Measurements from ENCODE around the gene CACNA2D3.

The CACNA2D3 gene

DNA sequence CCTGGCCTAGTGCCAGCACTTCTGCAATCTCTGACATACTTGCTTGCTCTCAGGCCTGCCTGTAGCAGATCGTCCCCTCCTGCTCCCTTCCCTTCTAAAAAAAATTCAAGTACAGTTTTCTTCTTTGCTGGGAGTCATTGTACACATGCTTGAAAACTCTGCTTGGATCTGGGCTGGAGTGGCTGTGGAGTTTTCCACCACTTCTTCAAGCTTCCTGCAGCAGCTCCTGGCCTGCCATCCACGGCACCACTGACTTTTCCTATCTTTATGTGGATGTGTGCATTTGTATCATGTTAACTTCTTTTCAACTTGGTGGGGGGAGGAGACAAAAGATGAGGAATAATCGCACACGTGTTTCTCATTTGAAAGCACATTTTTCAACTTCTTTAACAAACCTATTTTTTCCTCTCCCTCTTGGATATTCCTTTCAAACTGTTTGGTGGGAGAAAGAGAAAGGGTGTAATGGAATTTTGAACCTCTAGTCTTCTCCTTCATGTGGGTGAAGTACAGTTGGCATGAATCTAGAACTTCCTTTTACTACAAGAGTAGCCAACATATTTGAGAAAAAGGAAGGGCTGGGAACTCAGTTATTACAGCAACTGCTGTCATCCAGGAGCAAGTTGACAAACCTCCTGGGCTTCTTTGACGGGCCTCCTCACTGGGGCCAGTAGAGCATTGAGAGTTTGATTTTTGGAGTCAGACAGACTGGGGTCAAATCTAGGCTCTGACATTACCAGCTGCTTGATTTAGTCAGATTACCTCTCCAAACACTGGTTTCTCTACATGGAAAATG, 866.7 kb downstream of the CACNA2D3 start:
- no peak for DNase-seq

DNA sequence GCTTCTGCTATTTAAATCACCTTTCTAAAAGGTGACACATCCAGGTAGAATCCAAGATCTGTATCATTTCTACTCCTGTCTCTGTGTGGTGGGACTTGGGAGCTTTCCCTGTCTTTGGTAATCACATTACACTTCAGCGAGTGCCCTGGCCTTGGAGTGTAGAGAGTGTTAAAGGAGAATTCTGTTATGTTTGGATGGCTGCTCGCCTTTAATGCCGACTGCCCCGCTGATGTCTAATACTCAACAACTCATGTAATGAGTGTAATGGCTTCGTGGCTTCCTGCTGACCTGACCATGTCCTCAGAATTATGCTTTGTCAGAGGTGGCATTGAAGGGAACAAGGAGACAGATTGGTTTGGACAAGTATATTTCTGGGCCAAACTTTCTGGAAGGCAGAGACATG, 871.8 kb downstream of the CACNA2D3 start:
- DNase-seq: no peak

DNA sequence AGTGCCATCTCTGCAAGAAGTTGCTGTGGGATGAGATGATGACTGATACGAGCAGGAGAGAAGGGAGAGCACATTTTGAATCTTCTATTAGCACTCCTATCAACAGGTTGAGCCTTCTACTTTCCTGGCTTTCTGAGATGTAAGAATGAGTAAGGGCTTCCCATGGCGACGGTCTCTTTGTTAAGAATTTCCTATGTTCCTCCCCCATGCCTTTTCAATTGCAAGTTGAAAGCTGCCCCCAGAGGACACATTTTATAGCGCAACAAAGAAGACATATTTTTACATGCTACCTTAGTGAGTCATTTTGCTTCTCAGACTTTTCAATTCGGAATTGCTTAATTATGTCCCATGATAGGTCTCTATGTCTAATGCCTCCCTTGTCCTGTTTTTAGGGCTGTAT, 876.8 kb downstream of the CACNA2D3 start:
- DNase-seq: no peak

DNA sequence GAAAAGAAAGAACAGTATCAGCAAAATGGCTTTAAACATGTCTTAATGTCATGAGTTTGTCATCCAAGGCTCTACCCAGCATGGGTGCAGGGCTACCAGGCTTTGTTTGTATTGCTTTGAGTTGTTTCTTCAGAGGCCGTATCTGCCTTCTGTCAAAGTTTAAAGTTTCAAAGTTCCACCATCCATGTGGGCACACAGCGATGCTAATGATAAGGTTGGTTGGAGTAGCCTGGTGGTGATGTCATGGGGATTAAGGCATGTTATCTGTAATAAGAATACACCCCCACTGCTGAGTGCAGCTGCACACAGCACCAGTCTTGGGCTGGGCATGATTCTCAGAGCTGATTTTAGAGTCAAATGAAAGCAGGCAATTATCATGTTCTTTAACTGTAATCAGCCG, 877.5 kb downstream of the CACNA2D3 start:
- DNase-seq: no peak

DNA sequence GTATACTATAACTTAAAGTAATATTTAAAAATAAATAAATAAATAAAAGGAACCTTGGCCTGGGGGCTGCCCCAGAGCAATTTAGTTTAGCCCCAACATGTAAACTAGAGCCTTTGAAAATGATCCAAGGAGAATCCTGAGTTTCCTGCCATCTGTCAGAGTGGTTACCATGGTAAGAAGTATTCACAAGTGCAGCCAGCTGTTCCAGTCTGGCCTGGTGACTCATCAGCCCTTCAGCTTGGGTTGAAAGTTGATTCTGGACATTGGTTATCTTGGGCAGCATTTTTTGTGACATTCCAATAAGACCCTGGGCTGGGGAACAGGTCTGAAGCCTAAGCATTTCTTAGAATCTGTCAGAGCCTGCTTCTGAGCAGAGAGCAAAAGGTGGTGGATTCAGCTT, 878.2 kb downstream of the CACNA2D3 start:
- no peak for DNase-seq

DNA sequence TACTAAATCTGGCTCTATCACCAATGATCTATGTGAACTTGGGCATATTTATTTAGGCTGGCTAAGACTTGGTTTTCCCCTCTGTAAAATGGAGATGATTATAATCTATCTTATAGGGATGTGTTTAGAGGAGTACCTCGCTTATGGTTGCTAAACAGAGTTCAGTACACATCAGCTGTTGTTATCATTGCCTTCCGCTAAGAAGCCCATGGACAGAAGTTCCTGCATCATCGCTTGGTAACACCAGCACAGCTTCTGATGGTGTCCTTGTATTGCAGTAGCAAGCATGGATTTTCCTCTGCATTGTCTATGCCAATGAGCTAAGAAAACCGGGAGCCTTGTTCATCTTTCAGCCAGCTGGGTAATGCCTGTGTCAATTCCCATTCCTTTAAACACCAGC, 878.6 kb downstream of the CACNA2D3 start:
- no peak for DNase-seq

DNA sequence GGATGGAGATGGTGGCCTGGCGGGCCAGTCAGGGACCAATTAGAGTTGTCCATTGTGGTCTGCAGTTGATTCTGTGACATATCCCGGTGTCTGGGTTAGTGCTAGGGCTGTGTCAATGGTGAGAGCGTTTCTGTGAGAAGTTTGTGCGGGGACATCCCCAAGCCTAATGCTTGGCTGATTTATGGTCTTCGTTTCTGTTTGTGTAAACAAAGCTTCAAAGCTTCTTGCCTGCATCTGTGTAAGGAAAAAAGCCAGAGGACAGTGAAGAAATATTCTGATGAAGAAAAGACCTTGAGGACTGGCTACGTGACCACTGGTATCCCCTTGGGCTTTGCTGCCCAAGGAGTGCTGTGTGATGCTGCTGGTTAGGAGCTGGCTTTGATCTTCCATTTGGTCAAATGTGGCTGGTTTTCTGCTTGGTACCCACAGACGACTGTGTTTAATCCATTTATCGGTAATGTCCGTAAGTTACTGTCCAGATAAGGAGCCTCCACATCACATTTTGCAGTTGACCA, 880.1 kb downstream of the CACNA2D3 start:
- DNase-seq: no peak

DNA sequence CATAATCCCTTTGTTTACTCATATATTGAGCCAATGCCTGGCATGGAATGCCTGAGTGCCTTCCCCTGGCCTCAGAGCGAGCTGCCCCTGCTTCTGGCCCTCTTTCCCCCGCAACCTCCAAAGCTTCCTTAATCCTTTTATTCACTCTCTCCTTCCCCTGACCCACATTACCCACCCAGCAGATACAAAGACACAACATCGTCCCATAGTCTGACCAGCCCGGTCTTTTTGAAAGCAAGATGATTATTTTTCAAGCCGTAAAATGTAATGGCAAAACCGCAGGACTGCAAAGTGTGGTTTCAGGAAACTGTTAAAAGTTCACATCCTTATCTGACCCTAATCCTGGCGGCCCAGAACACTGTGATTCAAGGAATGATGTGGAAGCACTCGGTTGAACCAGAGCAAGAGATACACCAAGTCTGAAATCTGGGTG, 883.9 kb downstream of the CACNA2D3 start:
- DNase-seq: no peak

DNA sequence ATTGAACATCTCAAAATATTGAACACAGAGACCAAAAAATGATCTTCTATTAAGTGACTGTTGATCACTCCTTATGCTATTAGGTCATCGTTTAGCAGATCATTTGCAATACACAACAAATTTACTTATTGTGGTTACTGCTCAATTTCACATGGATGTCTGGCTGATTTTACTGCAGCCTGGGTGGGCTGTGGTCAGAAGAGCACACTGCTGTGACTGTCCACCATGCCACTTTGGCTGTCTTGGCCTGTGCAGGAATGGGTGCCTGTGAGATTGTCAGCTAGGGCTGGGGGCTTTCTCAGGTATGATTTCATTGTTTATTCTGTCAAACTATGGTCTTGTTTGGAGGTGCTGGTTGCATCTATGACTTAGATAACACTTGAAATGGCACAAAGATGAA, 885.6 kb downstream of the CACNA2D3 start:
- DNase-seq: no peak

DNA sequence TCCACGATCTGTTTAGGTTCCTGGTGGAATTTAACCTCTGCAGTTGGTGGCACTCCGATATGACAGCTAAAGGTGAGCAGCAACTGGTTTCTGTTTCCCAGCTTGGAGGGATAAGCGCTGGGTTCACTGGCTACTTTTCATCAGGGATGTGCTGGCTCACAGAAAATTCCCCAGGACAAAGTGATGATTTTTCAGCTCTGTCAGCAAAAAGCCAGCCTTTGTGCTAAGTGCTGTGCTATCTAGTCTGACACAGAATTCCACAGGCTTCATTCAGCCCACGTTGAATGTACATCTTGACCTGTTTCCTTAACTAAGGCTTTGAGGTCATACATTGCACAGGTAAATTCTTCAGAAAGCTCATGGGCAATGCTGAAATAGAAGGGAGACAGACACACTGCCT, 887.0 kb downstream of the CACNA2D3 start:
- DNase-seq: no peak

DNA sequence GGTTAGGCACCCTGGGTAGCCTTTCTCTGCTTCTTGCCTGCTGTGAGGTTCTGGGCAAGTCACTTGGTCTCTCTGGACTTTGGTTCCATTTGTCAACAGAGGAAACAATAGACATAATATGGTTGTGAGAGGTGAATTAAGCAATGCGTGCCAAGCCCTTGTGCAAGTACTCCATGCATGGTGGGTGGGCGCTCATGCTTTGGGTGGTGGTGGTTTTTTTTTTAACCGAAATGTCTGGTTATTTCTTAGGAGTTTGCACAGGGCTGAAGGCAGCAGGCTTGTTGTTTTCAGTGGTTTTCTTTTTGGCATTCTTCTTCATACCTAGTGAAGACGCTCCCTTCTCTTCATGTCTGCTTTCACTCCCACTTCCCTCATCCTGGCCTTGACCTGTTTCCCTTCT, 889.7 kb downstream of the CACNA2D3 start:
- no peak for DNase-seq

DNA sequence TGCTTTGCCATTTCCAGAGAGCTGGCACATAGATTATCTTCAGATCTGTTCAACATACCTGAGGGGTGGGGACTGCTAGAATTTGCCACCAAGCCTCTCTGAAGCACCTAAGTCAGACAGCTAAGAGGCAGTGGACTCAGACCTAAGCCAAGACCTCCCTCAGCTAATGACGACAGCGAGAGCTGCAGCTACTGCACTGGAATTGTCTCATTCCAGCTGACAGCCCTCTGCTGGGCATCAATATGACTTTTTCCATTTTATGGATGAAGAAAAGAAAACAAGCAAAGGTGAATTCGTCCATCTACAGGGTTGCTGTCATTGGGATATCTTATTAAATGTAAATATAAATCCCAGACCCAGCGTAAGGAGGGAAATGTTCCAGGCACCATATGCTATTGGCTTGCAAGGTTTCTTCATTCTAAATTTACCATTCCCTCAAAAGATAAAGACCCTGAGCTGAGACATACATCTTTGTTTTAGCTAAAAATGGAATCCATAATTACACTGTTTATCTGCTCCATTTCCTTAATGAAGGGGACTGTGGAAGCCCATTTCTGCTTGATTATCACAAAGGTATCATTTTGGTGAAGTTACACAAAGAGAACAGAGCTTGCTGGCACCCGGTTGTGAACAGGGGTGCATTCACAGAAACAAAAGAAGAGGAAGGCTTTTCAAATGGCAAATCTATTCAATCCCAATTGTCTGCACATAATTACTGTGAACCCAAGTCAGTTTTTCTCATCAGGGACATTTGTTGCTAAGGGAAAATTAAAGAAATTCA, 891.0 kb downstream of the CACNA2D3 start:
- no peak for DNase-seq

DNA sequence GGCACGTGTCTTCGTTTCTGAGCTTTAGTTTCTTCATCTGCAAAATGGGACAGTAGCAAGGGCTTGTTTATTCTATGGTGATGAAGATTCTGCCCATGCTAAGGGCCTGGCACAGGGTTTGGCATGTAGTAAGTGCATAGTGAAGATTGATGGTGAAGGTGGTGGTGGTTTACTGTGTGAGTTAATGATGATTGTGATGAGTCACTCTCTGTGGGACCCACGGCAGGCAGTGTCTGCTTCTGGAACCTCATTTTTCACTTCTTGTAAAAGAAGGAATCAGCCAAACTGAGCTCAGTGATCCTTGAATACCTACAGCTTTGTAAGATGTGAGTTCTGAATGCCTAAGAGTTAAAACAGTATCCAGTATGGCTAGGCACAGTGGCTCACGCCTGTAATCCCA, 891.7 kb downstream of the CACNA2D3 start:
- DNase-seq: no peak

DNA sequence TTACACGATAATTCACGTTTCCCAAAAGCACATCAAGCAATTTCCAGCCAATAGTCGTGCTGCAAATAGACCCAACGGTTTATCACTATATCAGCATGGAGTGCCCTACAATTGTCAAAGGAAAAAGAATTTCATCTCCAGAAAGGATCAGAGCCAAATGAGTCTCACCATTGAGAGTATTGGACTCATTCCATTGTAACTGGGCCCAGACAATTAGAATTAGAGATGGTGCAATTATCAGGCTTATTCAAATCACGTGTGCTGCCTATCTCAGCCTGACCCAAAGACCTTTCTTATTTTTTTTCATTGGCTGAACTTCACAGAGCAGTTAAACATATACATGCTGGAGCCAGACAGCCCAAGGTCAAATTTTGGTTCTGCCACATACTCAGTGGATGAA, 892.6 kb downstream of the CACNA2D3 start:
- DNase-seq: no peak

DNA sequence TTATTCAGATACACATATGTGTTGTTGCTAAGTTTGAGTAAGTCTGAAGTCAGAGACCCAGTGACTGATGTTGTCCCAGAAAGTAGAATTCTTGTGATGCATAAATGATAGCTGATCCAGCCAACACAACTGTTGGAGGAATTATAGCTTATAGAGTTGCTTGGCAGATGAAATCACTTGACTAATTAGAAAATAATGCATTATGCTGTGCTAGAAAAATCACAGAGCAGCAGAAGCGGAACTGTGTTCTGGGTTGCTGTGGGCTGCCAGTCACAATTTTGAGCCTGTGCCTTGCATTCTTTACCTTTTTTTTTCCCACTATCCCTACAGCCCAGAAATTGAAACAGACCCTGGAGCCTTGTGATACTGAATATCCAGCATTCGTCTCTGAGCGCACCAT, 895.5 kb downstream of the CACNA2D3 start:
- DNase-seq: no peak

DNA sequence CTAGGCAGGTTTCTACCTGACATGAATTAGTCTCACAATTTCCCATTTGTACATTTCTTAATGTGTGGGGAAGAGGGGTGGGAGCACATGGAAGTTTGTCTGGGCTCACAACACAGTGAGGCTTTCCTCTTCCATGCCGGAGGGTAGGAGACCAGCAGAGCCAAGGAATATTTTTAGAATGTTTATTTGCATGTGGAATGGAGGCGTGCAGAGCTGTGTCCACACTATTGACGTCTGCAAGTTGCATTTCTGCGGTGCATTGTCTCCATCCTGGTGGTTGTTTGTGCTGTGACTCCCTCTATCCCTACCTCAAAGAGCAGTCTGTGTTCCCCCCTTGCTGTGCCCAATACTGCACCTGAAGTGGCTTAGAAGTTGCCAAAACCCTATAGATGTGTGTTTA, 908.6 kb downstream of the CACNA2D3 start:
- no peak for DNase-seq

DNA sequence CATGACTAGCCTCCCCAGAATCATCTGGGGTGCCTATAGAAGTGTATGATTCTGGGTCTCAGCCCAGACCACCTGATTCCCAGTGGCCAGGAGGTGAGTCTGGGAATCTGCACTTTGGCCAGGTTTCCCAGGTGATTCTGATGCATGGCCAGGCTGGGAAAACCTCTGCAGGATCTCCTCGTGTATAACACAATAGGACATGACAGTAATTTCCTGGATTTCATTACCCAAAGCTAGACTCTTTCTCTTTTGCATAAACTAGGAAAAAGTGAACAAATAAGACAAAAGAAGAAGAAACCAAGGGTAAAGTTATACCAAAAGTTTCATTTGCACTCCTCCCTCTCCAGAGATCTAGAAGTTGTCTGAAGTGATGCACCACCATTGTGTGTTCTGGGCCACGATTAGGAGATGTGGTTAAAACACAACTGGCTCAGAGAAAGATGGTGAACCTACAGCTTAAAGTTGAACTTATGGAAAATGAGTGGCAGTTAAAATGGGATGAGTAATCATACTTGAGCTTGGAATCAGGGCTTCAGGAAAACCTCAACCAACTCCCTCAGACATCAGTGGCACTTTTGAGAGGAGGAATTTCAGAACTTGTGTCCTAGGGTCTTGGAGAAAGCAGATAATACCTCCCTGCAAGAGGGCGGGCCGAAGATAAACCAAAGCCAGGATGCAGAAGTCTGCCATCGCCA, 914.7 kb downstream of the CACNA2D3 start:
- no peak for DNase-seq

DNA sequence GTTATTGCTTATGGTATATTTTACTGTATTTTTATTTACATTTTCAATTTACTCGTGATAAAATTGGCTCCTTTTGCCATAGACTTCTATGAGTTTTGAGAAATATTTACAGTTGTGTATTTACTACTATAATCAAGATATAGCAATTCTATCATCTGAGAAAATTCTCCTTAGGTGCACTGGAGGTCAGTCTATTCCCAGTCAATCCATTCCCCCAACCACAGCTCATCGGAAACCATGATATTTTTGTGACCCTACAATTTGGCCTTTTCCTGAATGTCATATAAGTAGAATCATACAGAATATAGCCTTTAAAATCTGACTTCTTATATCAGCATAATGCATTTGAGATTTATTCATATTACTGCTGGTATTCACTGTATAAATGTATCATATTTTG, 920.2 kb downstream of the CACNA2D3 start:
- DNase-seq: no peak

DNA sequence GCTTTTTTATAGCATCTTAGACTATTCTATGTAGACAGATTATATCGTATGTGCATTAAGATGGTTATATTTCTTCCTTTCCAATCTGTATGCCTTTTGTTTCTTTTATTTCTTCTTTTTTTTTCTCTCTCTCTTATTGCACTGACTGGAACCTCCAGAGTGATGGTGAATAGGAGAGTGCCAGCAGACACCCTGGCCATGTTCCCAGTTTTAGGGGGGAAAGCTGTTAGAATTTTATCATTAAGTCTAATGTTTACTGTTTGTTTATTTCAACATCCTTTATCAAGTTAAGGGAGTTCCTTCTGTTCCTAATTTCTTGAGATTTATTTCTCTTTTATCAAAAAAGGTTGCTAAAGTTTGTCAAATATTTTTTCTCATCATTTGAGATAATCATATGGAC, 922.1 kb downstream of the CACNA2D3 start:
- no peak for DNase-seq

DNA sequence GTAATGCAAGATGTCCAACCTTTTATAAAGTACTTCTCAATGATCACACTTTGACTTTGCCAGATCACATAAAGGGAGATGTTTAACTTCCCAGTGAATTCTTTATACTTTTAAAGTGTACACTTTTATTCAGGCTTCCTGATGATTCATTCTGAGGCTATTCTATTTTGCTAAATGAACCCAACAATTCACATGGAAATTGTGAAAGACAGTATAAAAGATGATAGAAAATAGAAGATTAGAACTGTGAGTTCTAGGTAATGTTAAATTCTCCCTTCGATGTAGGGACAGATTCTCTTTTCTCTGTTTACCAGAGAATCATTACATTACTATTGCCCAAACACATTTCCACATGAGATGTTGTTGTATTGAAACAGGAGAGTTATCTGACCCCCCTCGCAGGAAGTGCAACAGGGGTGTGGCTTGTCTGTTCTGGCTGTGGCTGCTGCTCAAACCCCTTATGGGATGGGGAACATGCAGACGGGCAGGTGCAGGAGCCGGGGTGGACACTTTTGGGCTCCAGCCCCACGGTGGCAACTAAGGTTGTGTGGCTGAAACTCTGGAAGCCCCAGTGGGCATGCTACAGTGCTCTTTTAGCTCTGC, 936.8 kb downstream of the CACNA2D3 start:
- no peak for DNase-seq

DNA sequence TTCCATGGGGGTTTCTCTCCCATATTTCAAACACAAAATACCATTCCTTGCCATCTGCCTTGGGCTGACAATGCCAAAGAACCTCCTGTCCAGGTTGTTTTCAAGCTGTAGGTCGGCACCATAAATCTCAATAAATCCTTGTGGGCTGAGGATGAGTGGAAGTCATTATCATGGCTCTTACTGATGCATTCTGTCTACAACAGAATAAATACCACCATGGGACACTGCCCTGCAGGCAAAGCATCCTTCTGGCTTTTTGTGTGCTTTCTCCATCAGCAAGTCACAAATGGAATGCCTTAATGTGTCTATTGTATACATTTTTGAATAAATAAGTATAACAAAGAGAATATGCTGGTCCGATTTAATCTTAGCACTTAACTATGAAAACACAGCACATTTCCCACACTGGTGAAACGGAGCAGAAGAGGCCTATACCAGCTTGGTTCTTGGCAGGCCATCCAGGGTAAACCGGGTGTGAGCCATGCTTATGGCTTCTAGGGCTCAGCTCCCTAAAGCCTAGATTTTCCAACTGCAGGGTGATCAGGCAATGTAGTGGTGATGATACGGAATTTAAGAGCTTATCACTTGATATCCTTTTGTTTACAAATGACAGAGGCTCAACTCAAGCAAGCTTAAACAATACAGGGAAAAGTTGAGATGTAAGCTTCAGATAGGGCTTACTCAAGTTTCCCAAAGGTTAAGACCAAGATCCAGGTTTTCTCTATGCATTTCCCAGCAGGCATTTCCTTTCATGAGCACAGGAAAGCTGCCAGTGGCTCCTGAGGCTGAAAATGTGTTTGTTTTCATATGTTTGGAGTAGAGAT, 938.8 kb downstream of the CACNA2D3 start:
- no peak for DNase-seq

DNA sequence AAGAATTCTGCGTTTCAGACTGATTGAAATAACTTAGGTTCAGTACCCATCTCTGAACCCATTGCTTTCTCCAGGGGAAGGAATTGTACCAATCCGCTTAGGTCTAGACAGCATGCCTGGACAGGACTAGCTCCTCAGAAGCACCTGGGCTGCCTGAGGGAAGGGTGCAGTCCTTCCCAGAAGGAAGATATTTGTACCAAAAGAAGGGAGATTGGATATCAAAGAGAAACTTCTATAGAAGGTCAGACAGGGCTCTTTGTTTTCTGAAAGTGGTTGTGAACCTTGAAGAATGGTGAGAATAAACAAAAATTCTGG, 939.3 kb downstream of the CACNA2D3 start:
- DNase-seq: no peak

DNA sequence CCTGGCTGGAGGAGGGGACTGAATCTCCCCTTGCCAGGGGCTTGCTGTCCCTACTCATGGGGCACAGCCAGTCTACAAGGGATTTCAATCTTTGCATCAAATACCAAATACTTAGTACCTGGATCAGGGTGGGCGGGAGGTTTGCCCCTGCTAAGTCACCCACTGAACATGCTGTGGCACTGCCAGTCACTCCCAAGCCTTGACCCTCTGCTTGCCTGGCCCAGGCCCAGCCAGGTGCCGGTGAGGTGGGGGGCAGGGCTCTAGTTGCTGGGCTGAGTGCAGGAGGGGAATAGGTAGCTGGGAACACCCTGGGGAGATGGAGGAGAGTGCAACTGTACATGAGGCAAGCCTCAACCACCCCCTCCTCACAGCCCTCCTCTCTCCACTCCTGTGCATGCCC, 941.8 kb downstream of the CACNA2D3 start:
- DNase-seq: no peak
